A673 (cell line): ENCODE results near the gene SLC5A1. TPM values are rescaled to one million over a fixed set of nuclear protein-coding genes. Genes with fewer than 3 reads are reported as not detected.

Source experiments
- BruUV-seq: library from RNA; stranded (reverse); fragments of 400-500 nt; replicated peaks from 2 replicates; lab custom pipeline; 2021; lab: Mats Ljungman, UMichigan
- CTCF ChIA-PET: fragments of 300-600 bp; sonication (Branson Sonifier 250); formaldehyde crosslinking; loops from one replicate; lab custom pipeline; 2022; ENCODE audit warnings: antibody characterized with exemption; lab: Charles Lee
- POLR2A ChIA-PET: fragments of 300-600 bp; sonication (Branson Sonifier 250); formaldehyde crosslinking; loops from one replicate; lab custom pipeline; 2022; ENCODE audit warnings: antibody characterized with exemption; ENCODE audit not compliant: low non-redundant PET; lab: Charles Lee
- DNase-seq: peaks from one replicate; pipeline ENCODE4 v3.0.0-alpha.2; 2015; ENCODE audit warnings: low spot score
- H3K27ac ChIP-seq: fragments of 200-600 bp; sonication (generic); 2 replicates; pipeline ENCODE4 v1.5.1; 2016; ENCODE audit warnings: mixed run types, low read depth, mild to moderate bottlenecking, mixed read lengths, antibody characterized with exemption, low read length; ENCODE audit not compliant: poor library complexity, severe bottlenecking
- H3K27me3 ChIP-seq: fragments of 200-600 bp; sonication (generic); replicated peaks from 2 replicates; pipeline ENCODE4 v1.6.1; 2017; ENCODE audit warnings: mixed run types, low read depth, mild to moderate bottlenecking, mixed read lengths, antibody characterized with exemption, low read length; ENCODE audit not compliant: insufficient read depth, poor library complexity
- H3K36me3 ChIP-seq: fragments of 200-600 bp; sonication (generic); 2 replicates; pipeline ENCODE4 v1.6.1; 2016; ENCODE audit warnings: mixed run types, mild to moderate bottlenecking, mixed read lengths, antibody characterized with exemption, low read length; ENCODE audit not compliant: insufficient read depth, poor library complexity, severe bottlenecking
- H3K4me1 ChIP-seq: fragments of 200-600 bp; sonication (generic); 2 replicates; pipeline ENCODE4 v1.6.1; 2017; ENCODE audit warnings: mixed run types, mild to moderate bottlenecking, mixed read lengths, antibody characterized with exemption, low read length; ENCODE audit not compliant: insufficient read depth, poor library complexity, severe bottlenecking
- H3K4me3 ChIP-seq: fragments of 200-600 bp; sonication (generic); 2 replicates; pipeline ENCODE4 v1.5.1; 2016; ENCODE audit warnings: low read depth, mixed run types, mild to moderate bottlenecking, mixed read lengths, low read length; ENCODE audit not compliant: poor library complexity, severe bottlenecking
- H3K9me3 ChIP-seq: fragments of 200-600 bp; sonication (generic); 2 replicates; pipeline ENCODE4 v1.6.1; 2016; ENCODE audit warnings: mixed run types, low read depth, mild to moderate bottlenecking, mixed read lengths, antibody characterized with exemption, low read length; ENCODE audit not compliant: poor library complexity, severe bottlenecking
- CTCF ChIP-seq: fragments of 300-800, 200-600 bp; sonication (generic); conservative IDR thresholded peaks from 2 replicates; pipeline ENCODE4 v1.5.1; 2017; ENCODE audit warnings: low read depth, mild to moderate bottlenecking, antibody characterized with exemption, low read length, moderate library complexity, mixed read lengths
- EZH2 ChIP-seq: fragments of 200-600 bp; sonication (generic); IDR thresholded peaks from 2 replicates; pipeline ENCODE4 v1.6.1; 2017; ENCODE audit warnings: borderline replicate concordance, low read depth, mild to moderate bottlenecking, mixed read lengths, antibody characterized with exemption, low read length; ENCODE audit not compliant: poor library complexity, severe bottlenecking
- intact Hi-C: fragments of 100-400 bp; cut with micrococcal nuclease; formaldehyde crosslinking; loops from one replicate; pipeline ENCODE4 v1.10.0; 2022; ENCODE audit not compliant: unreplicated experiment
- total RNA-seq: library from RNA; stranded (reverse); gene quantifications from 2 replicates; pipeline ENCODE4 v1.2.3, GENCODE V29; 2021

SLC5A1 gene
- total RNA-seq, 1 experiment from 2014 or later = not detected

DNA sequence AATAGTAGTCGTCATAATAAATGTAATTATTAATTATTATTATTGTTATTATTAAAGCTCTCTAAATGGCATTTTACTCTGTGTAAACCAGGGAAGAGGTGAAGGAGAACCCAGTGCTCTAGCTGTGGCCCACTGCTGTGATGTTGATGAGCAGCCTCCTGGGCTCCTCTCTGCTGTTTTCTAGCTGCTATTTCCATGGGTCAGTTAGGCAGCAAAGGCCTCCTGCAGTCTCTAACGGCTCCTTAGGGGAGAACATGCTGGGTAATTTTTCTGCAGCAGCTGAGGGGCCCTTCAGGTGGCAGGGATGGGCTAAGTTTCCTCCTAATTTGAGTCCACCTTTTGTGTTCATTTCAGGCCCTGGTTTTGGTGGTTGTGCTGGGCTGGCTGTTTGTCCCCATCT is 24.6 kb downstream of the SLC5A1 start:
- Histone ChIP-seq H3K27ac (no peak overlapping the region), H3K9me3 (no peaks in the 10 kb centered on the region), H3K27me3 (peaks cover 26% of the 10 kb centered on the region), H3K4me1 (no peaks in the 10 kb centered on the region), H3K4me3 (no peak overlapping the region), H3K36me3 (no peaks in the 10 kb centered on the region)
- no peak for DNase-seq
- no TSS peak for BruUV-seq
- TF ChIP-seq EZH2 (no peak), CTCF (no peak)
- CTCF ChIA-PET = no interaction called here
- POLR2A ChIA-PET = no interaction called here
- intact Hi-C loops = no loop called here

- POLR2A ChIA-PET = no interaction called here
- TF ChIP-seq EZH2 (no peak), CTCF (no peak)
- CTCF ChIA-PET = no interaction called here
Observed at GRCh38 chr22:32069579-32070372, 26.7 kb downstream of the SLC5A1 start.

GRCh38 chr22:32073262-32073661 is 30.2 kb downstream of the SLC5A1 start:
- intact Hi-C loops = loop anchor here (10.0 kb wide), 1 partner anchor 408 kb away; the partner anchor contains the start of gene PISD
- POLR2A ChIA-PET = no interaction called here

More at GRCh38 chr22:32069579-32070372, 26.7 kb downstream of the SLC5A1 start:
- Histone ChIP-seq H3K27ac (no peak overlapping the region), H3K4me3 (no peak overlapping the region), H3K27me3 (peaks cover 35% of the 10 kb centered on the region), H3K36me3 (no peaks in the 10 kb centered on the region), H3K4me1 (no peaks in the 10 kb centered on the region), H3K9me3 (no peaks in the 10 kb centered on the region)
- BruUV-seq = no TSS peak
- no peak for DNase-seq
- intact Hi-C loops = loop anchor here (10.0 kb wide), 1 partner anchor 405 kb away; the partner anchor contains the start of gene PISD

More at GRCh38 chr22:32073262-32073661, 30.2 kb downstream of the SLC5A1 start:
- Histone ChIP-seq H3K9me3 (no peaks in the 10 kb centered on the region), H3K27me3 (peaks cover 25% of the 10 kb centered on the region), H3K27ac (no peak overlapping the region), H3K36me3 (no peaks in the 10 kb centered on the region), H3K4me1 (no peaks in the 10 kb centered on the region), H3K4me3 (no peak overlapping the region)
- CTCF ChIA-PET = no interaction called here
- no peak for DNase-seq
- no TSS peak for BruUV-seq
- no peak for TF ChIP-seq EZH2
- no peak for TF ChIP-seq CTCF
